CD4-positive, CD25-positive, alpha-beta regulatory T cell (primary cell): ENCODE measurements around the gene EDEM1. TPM values are rescaled to one million over a fixed set of nuclear protein-coding genes. Genes with fewer than 3 reads are reported as not detected.

Experiments
- ATAC-seq, 2 donors: fragments of 150-1000 bp; cut with Tn5 transposase; one replicate each; pipeline ENCODE4 v1.10.0; 2021; ENCODE audit warnings: low read depth in 2 of 2, moderate number of reproducible peaks in 2 of 2, moderate library complexity in 1 of 2
- DNase-seq, 3 donors: peaks; one replicate each; pipeline versions ENCODE4 v3.0.0 to v3.0.0-alpha.2; 2012 to 2022; ENCODE audit warnings: mixed read lengths in 1 of 3
- H3K27ac ChIP-seq: one replicate; pipeline ENCODE4 v1.7.0; 2013; ENCODE audit warnings: mild to moderate bottlenecking, low read length; ENCODE audit not compliant: insufficient read depth, poor library complexity, severe bottlenecking
- H3K27me3 ChIP-seq: one replicate; pipeline ENCODE4 v1.7.0; 2013; ENCODE audit warnings: low read length; ENCODE audit not compliant: control insufficient read depth, insufficient read depth
- H3K36me3 ChIP-seq: one replicate; pipeline ENCODE4 v1.7.0; 2013; ENCODE audit warnings: mild to moderate bottlenecking, low read length, moderate library complexity; ENCODE audit not compliant: control insufficient read depth, insufficient read depth
- H3K4me1 ChIP-seq: 2 replicates; pipeline ENCODE4 v1.7.0; 2013; ENCODE audit warnings: mild to moderate bottlenecking, low read length; ENCODE audit not compliant: insufficient read depth, control insufficient read depth, poor library complexity, severe bottlenecking
- H3K4me3 ChIP-seq: one replicate; pipeline ENCODE4 v1.7.0; 2013; ENCODE audit warnings: low read depth, mild to moderate bottlenecking, low read length, moderate library complexity
- H3K9me3 ChIP-seq, 2 experiments: 1 replicate in 1 of 2; 2 replicates in 1 of 2; pipeline ENCODE4 v1.7.0; 2013; ENCODE audit warnings: low read length in 2 of 2, mild to moderate bottlenecking in 1 of 2, moderate library complexity in 1 of 2; ENCODE audit not compliant: control insufficient read depth in 2 of 2
- H3K27ac Mint-ChIP-seq, 3 donors: one replicate each; pipeline ENCODE4 v1.8.0; 2020 to 2022; ENCODE audit warnings: mild to moderate bottlenecking in 3 of 3, mixed read lengths in 3 of 3, moderate library complexity in 2 of 3
- H3K27me3 Mint-ChIP-seq: one replicate; pipeline ENCODE4 v1.8.0; 2022; ENCODE audit warnings: mild to moderate bottlenecking, mixed read lengths
- H3K36me3 Mint-ChIP-seq: one replicate; pipeline ENCODE4 v1.8.0; 2020; ENCODE audit warnings: mixed read lengths
- H3K4me1 Mint-ChIP-seq, 4 donors: one replicate each; pipeline ENCODE4 v1.8.0; 2020 to 2022; ENCODE audit warnings: mixed read lengths in 4 of 4, mild to moderate bottlenecking in 1 of 4
- H3K4me3 Mint-ChIP-seq, 4 donors: one replicate each; pipeline ENCODE4 v1.8.0; 2020 to 2022; ENCODE audit warnings: mild to moderate bottlenecking in 4 of 4, mixed read lengths in 4 of 4, moderate library complexity in 3 of 4
- H3K9me3 Mint-ChIP-seq, 7 donors: one replicate each; pipeline ENCODE4 v1.8.0; 2020 to 2022; ENCODE audit warnings: mixed read lengths in 7 of 7, mild to moderate bottlenecking in 3 of 7, moderate library complexity in 2 of 7
- polyA plus RNA-seq, 4 donors: library from polyadenylated mRNA; unstranded; fragments of 300-500 nt; fragmentation: Illumina TruSeq; gene quantifications; one replicate each; pipeline ENCODE4 v1.2.3, GENCODE V29; 2021
- total RNA-seq: library from RNA; stranded (reverse); gene quantifications from one replicate; pipeline ENCODE4 v1.2.3, GENCODE V29; 2022

Gene EDEM1
- total and polyA plus RNA-seq, 5 donors from 2014 or later, result 51.1 to 99.3 (median 55.2) TPM

DNA sequence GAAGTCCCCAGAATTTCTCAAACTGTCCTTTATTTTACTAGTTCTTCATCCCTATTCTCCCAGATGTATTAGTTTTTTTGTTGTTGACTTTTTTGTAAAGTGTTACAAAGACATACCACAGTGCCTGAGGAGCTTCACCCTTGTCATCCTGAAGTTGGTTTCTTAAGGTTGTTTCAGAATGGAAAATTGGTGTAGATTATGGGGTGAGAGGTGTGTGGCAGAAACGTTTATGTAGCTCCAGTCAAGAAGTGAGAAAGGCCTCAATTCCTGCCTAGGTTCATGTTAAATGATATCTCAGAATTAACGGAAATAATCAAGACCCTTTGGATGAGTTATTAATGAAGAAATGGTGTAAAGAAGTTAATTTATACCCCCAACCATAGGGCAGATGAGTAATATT lies 6.8 kb downstream of the EDEM1 start:
- H3K9me3 Mint-ChIP-seq, result peaks cover 0 to 3% (median 0%) of the 10 kb centered on the region in 7 donors
- ATAC-seq, result no peak
- no peaks in the 10 kb centered on the region for H3K27me3 Mint-ChIP-seq
- Histone ChIP-seq H3K4me1 (peaks cover 99% of the 10 kb centered on the region), H3K27ac (peak overlapping the region; percentile 80), H3K27me3 (no peaks in the 10 kb centered on the region), H3K9me3 (no peaks in the 10 kb centered on the region), H3K36me3 (peaks cover 10% of the 10 kb centered on the region), H3K4me3 (peak overlapping the region; percentile 65)
- DNase-seq, result no peak
- peaks cover 22% of the 10 kb centered on the region for H3K36me3 Mint-ChIP-seq
- H3K27ac Mint-ChIP-seq, result peak overlapping the region; percentile 91 to 95 (median 94)
- H3K4me1 Mint-ChIP-seq, result peaks cover 57 to 86% (median 75%) of the 10 kb centered on the region in 4 donors
- peak overlapping the region; percentile 30 to 47 (median 41) for H3K4me3 Mint-ChIP-seq

- Histone ChIP-seq H3K4me1 (peaks cover 99% of the 10 kb centered on the region), H3K27me3 (no peaks in the 10 kb centered on the region), H3K27ac (peak overlapping the region; percentile 80), H3K4me3 (peak overlapping the region; percentile 65), H3K9me3 (no peaks in the 10 kb centered on the region), H3K36me3 (peaks cover 13% of the 10 kb centered on the region)
- peak overlapping the region; percentile 91 to 95 (median 94) for H3K27ac Mint-ChIP-seq
- H3K9me3 Mint-ChIP-seq, result peaks cover 0 to 3% (median 0%) of the 10 kb centered on the region in 7 donors
- H3K27me3 Mint-ChIP-seq, result no peaks in the 10 kb centered on the region
- peak; percentile 62 to 63 for ATAC-seq
- DNase-seq, result peak; percentile 32 to 80 (median 60)
- H3K36me3 Mint-ChIP-seq, result peaks cover 24% of the 10 kb centered on the region
- H3K4me1 Mint-ChIP-seq, result peaks cover 57 to 91% (median 79%) of the 10 kb centered on the region in 4 donors
- H3K4me3 Mint-ChIP-seq, result peak overlapping the region; percentile 30 to 47 (median 41)
Observed at GRCh38 chr3:5194801-5195509, 7.4 kb downstream of the EDEM1 start.

- Mint-ChIP-seq H3K4me1 (peaks cover 57 to 90% (median 79%) of the 10 kb centered on the region in 4 donors), H3K9me3 (peaks cover 0 to 3% (median 0%) of the 10 kb centered on the region in 7 donors), H3K4me3 (peak overlapping the region; percentile 38 to 85 (median 47)), H3K36me3 (peaks cover 30% of the 10 kb centered on the region), H3K27ac (peak overlapping the region; percentile 91 to 95 (median 94)), H3K27me3 (no peaks in the 10 kb centered on the region)
- H3K4me1 ChIP-seq, result peaks cover 98% of the 10 kb centered on the region
- H3K27me3 ChIP-seq, result no peaks in the 10 kb centered on the region
- peaks cover 18% of the 10 kb centered on the region for H3K36me3 ChIP-seq
- H3K9me3 ChIP-seq, result no peaks in the 10 kb centered on the region
- DNase-seq, result peak in 2 of 3 donors; percentile 14 to 62
- H3K27ac ChIP-seq, result peak overlapping the region; percentile 80
- peak overlapping the region; percentile 65 for H3K4me3 ChIP-seq
- no peak for ATAC-seq
Observed at GRCh38 chr3:5195605-5196004, 8.1 kb downstream of the EDEM1 start.

DNA sequence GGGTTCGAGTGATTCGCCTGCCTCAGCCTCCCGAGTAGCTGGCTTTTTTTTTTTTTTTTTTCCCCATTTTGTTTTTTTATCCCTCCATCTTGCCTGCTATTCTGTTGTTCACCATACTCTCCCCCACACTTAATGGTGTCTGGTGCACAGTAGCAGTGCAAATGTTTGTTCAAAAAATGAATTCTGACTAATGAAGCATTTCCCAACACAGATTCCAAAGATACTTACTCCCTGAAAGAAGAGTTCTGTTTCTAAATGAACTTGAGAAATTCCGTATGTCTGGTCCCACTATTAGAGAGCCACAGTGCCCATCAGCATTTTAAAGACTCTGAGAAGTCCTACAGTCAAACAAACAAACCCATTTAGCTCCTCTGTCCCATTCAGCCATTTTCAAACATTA lies 9.5 kb downstream of the EDEM1 start:
- Mint-ChIP-seq H3K4me3 (peak overlapping the region; percentile 75 to 86 (median 81)), H3K27me3 (no peaks in the 10 kb centered on the region), H3K4me1 (peaks cover 49 to 88% (median 75%) of the 10 kb centered on the region in 4 donors), H3K9me3 (peaks cover 0 to 3% (median 0%) of the 10 kb centered on the region in 7 donors), H3K27ac (peak overlapping the region; percentile 91 to 95 (median 94)), H3K36me3 (peaks cover 35% of the 10 kb centered on the region)
- Histone ChIP-seq H3K27ac (peak overlapping the region; percentile 80), H3K4me3 (peak overlapping the region; percentile 84), H3K4me1 (peaks cover 84% of the 10 kb centered on the region), H3K9me3 (no peaks in the 10 kb centered on the region), H3K27me3 (no peaks in the 10 kb centered on the region), H3K36me3 (peaks cover 31% of the 10 kb centered on the region)
- DNase-seq (no peak), ATAC-seq (no peak)

- peak overlapping the region; percentile 75 to 86 (median 81) for H3K4me3 Mint-ChIP-seq
- ATAC-seq (peak; percentile 79 to 84), DNase-seq (peak; percentile 33 to 89 (median 75))
- Histone ChIP-seq H3K9me3 (no peaks in the 10 kb centered on the region), H3K4me1 (peaks cover 77% of the 10 kb centered on the region), H3K27me3 (no peaks in the 10 kb centered on the region), H3K36me3 (peaks cover 38% of the 10 kb centered on the region), H3K4me3 (peak overlapping the region; percentile 84), H3K27ac (peak overlapping the region; percentile 80)
- peaks cover 0 to 3% (median 0%) of the 10 kb centered on the region in 7 donors for H3K9me3 Mint-ChIP-seq
- H3K27ac Mint-ChIP-seq, result peak overlapping the region; percentile 91 to 95 (median 94)
- peaks cover 38% of the 10 kb centered on the region for H3K36me3 Mint-ChIP-seq
- H3K4me1 Mint-ChIP-seq, result peaks cover 42 to 87% (median 71%) of the 10 kb centered on the region in 4 donors
- no peaks in the 10 kb centered on the region for H3K27me3 Mint-ChIP-seq
Observed at GRCh38 chr3:5197470-5198312, 10.2 kb downstream of the EDEM1 start.

DNA sequence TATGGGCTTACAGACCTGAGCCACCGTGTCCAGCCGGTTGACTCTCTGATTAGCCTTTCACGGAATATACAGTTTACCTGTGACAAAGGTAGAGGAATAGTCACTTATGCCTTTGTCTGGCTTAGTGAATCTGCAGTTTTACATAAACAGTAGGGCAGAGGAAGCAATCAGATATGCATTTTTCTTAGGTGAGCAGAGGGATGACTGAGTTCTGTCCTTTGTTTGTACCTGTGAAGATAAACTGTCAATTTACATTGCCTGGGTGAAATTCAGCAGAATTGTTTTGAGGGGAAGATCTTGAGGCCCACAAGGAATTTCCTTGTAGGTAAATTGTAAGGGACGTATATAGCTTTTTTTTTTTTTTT lies 10.8 kb downstream of the EDEM1 start:
- peak overlapping the region; percentile 45 for H3K4me3 ChIP-seq
- H3K9me3 ChIP-seq, result no peaks in the 10 kb centered on the region
- H3K4me1 ChIP-seq, result peaks cover 71% of the 10 kb centered on the region
- Mint-ChIP-seq H3K27me3 (no peaks in the 10 kb centered on the region), H3K4me1 (peaks cover 38 to 82% (median 67%) of the 10 kb centered on the region in 4 donors), H3K27ac (peak overlapping the region; percentile 91 to 95 (median 94)), H3K4me3 (peak overlapping the region; percentile 3 to 69 (median 42)), H3K9me3 (peaks cover 0 to 3% (median 0%) of the 10 kb centered on the region in 7 donors), H3K36me3 (peaks cover 41% of the 10 kb centered on the region)
- DNase-seq (peak in 1 of 3 donors; percentile 28), ATAC-seq (no peak)
- H3K36me3 ChIP-seq, result peaks cover 41% of the 10 kb centered on the region
- H3K27me3 ChIP-seq, result no peaks in the 10 kb centered on the region
- peak overlapping the region; percentile 80 for H3K27ac ChIP-seq

DNA sequence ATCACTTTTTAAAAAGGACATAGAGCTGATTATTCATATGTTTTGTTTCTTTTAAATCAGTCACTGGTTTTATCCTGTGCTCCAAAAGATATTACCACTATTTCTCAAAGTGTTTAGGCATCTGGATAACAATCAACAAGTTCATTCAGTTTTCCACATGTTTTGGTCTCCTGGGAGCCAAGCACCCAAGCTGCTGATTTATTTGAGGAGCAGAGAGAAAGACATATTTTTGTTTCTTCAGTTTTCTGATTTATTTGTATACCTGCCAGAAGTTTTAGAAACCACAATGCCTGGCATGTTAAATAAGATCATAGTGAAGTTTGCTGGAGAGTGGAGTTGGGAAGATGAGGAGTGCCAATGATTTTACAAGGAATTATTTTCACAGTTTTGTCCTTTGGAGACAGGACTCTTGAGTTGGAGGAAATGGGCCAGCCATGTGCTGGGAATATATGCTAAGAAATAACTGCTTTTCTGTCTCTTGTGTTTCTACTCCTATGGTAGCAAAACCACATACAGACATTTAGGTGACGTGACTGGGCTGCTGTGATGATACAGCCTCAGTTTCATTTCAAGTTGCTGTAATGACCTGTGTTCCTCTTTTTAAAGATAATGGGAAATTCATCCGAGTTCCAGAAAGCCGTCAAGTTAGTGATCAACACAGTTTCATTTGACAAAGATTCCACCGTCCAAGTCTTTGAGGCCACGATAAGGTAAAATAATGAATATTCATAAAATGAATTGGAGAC lies 11.7 kb downstream of the EDEM1 start:
- no peak for ATAC-seq
- peak in 1 of 3 donors; percentile 33 for DNase-seq
- no peaks in the 10 kb centered on the region for H3K27me3 Mint-ChIP-seq
- peaks cover 41% of the 10 kb centered on the region for H3K36me3 Mint-ChIP-seq
- peak overlapping the region; percentile 45 for H3K4me3 ChIP-seq
- peaks cover 63% of the 10 kb centered on the region for H3K4me1 ChIP-seq
- H3K9me3 ChIP-seq, result no peaks in the 10 kb centered on the region
- H3K4me1 Mint-ChIP-seq, result peaks cover 38 to 75% (median 63%) of the 10 kb centered on the region in 4 donors
- peaks cover 45% of the 10 kb centered on the region for H3K36me3 ChIP-seq
- peaks cover 0 to 3% (median 0%) of the 10 kb centered on the region in 7 donors for H3K9me3 Mint-ChIP-seq
- peak overlapping the region; percentile 80 for H3K27ac ChIP-seq
- H3K4me3 Mint-ChIP-seq, result peak overlapping the region; percentile 3 to 22 (median 14)
- H3K27ac Mint-ChIP-seq, result peak overlapping the region; percentile 91 to 95 (median 94)
- H3K27me3 ChIP-seq, result no peaks in the 10 kb centered on the region
